ENCODE measurements around the gene SLAMF9. TPM values are rescaled to one million over a fixed set of nuclear protein-coding genes. Genes with fewer than 3 reads are reported as not detected.

SLAMF9 gene
- total RNA-seq, 1 donor from 2014 or later, result not detected

DNA sequence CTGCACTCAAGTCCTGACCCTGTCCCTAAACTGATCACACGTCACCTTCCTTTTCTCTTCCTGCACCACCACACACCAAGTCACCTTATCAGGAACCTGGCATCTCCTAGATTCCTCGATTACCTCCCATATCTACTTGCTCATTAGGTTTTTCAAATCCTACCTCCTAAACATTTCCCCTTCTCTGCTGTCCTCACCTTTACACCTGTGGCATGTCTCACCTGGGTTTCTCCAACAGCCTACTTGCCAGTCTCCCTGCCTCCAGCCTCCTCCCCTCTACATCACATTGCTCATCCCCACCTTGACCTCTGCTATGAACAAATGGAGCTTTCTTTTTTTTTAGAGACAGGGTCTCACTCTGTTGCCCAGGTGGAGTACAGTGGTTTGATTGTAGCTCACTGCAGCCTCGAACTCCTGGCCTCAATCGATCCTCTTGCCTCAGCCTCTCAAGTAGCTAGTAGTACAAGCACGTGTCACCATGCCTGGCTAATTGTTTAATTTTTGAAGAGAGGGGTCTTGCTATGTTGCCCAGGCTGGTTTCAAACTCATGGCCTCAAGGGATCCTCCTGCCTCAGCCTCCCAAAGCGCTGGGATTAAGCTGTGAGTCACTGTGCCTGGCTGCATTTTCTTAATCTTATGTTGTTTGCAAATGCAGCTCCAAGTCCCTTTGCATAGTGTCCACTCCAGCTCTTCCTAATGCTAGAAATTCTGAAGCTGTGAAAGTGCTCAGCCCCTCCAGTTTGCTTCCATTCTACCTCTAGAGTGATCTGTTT is 14.9 kb downstream of the SLAMF9 start:
- intact Hi-C loops (cut with DNase I), result loop anchor here (5.0 kb wide), 1 partner anchor 68 kb away; no protein-coding TSS in a partner anchor

DNA sequence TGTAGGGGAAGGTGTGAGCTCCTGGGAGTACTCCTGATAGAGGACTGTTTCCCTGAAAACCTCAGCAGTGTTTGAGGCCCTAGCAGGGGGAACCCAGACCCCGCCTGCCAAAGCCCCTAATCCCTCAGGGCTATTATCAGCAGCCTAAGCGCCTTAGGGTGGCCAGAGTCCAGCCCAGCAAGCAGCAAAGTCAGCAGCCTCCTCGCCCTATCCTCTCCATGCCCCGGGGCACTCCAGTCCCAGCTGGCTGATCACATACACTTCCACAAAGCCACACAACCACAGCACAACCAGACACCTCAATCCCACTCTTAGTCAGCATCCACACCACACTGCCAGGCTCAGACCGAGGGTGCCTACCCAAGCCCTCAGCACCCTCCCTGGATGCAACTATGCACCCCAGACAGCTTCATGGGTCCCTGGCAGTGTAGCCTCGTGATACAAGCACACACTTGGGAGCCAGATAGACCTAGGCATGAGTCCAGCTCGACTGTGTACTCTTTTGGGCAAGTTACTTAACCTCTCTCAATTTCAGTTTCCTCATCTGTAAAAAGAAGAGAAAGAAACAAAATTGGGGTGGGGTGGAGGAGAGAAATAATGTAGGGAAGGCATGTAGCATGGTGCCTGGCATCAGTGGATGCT is 15.7 kb downstream of the SLAMF9 start:
- Histone ChIP-seq H3K9me3 (no peaks in the 10 kb centered on the region), H3K27me3 (no peaks in the 10 kb centered on the region), H3K27ac (no peak overlapping the region), H3K36me3 (no peaks in the 10 kb centered on the region), H3K4me1 (peaks cover 6% of the 10 kb centered on the region), H3K4me3 (no peak overlapping the region)
- DNase-seq (no peak), ATAC-seq (peak; percentile 2)
- intact Hi-C loops (cut with DNase I), result loop anchor here (5.0 kb wide), 1 partner anchor 69 kb away; no protein-coding TSS in a partner anchor
- TF ChIP-seq, protein P1, sequence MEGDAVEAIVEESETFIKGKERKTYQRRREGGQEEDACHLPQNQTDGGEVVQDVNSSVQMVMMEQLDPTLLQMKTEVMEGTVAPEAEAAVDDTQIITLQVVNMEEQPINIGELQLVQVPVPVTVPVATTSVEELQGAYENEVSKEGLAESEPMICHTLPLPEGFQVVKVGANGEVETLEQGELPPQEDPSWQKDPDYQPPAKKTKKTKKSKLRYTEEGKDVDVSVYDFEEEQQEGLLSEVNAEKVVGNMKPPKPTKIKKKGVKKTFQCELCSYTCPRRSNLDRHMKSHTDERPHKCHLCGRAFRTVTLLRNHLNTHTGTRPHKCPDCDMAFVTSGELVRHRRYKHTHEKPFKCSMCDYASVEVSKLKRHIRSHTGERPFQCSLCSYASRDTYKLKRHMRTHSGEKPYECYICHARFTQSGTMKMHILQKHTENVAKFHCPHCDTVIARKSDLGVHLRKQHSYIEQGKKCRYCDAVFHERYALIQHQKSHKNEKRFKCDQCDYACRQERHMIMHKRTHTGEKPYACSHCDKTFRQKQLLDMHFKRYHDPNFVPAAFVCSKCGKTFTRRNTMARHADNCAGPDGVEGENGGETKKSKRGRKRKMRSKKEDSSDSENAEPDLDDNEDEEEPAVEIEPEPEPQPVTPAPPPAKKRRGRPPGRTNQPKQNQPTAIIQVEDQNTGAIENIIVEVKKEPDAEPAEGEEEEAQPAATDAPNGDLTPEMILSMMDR (IDR thresholded peaks at IDR 0.05), result no peak

More for the DNA sequence above, 14.9 kb downstream of the SLAMF9 start:
- Histone ChIP-seq H3K27me3 (no peaks in the 10 kb centered on the region), H3K4me1 (peaks cover 6% of the 10 kb centered on the region), H3K9me3 (no peaks in the 10 kb centered on the region), H3K27ac (no peak overlapping the region), H3K4me3 (no peak overlapping the region), H3K36me3 (no peaks in the 10 kb centered on the region)
- TF ChIP-seq, protein P1 (IDR thresholded peaks at IDR 0.05), result no peak
- DNase-seq (no peak), ATAC-seq (no peak)

DNA sequence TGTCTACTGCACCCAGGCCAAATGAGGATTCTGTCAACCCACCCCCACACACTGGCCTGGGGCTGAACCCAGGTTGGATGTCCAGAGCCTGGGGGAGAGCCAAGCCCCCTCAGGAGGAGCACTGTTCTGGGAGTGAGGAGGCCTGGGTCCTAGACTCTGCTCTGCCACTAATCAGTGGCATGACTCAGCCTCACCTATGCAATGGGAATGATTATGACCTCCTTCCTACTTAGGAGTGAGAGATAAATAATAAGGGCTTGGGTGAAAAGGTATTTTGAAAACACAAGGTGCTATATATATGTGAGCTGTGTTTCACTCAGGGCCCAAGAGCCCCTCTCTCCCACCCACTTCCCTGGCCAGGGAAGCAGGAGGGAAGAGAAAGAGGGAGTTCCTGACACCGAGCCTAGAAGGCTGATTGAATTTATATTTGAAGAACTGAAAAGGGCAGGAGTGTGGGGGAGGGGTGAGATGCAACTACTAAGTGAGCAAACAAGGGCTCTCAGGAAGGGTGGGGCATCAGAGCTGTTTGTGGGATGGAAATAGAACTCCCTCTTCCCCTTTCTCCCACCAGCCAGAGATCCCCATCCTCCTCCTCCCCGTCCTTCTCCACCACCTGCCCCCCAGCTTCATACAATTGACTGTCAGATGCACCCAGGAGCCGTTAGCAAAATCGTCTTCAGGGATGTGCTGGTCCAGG is 16.8 kb downstream of the SLAMF9 start:
- H3K4me1 ChIP-seq, result peaks cover 6% of the 10 kb centered on the region
- H3K27me3 ChIP-seq, result no peaks in the 10 kb centered on the region
- no peak overlapping the region for H3K27ac ChIP-seq
- no peaks in the 10 kb centered on the region for H3K36me3 ChIP-seq
- no peaks in the 10 kb centered on the region for H3K9me3 ChIP-seq
- intact Hi-C loops (cut with DNase I), result loop anchor here (5.0 kb wide), 1 partner anchor 70 kb away; no protein-coding TSS in a partner anchor
- DNase-seq (peak; percentile 45), ATAC-seq (no peak)
- H3K4me3 ChIP-seq, result no peak overlapping the region
- TF ChIP-seq, protein P1 (IDR thresholded peaks at IDR 0.05), result no peak

DNA sequence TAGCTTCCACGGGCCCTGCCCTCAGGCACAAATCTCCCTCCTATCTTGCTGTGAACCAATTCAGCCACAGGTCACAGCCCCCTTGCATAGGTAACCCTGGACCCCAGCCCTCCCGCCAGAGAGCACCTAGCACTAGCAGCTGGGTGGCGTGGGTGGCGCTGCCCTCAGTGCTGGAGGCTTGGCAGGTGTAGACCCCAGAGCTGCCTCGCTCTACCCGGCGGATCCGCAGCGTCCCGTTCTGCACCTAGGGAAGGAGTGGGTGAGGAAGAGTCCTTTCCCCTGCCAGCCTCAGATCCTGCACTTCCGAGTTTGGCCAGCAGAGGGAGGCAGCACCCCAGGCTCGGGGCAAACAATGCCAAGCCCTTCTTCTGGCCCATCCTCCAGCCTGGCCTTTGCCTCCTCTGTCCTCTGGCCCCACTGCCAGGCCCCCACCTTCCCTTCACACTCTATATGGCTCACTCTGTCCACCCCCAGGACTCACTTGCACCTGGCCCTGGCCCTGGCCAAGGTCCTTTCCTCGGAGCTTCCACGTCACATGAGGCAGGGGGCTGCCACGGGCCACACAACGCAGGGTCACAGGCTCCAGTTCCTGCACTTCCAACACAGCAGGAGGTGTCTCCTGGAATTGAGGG is 17.6 kb downstream of the SLAMF9 start:
- Histone ChIP-seq H3K4me3 (no peak overlapping the region), H3K4me1 (peaks cover 6% of the 10 kb centered on the region), H3K9me3 (no peaks in the 10 kb centered on the region), H3K36me3 (no peaks in the 10 kb centered on the region), H3K27ac (no peak overlapping the region), H3K27me3 (no peaks in the 10 kb centered on the region)
- intact Hi-C loops (cut with DNase I), result loop anchor here (5.0 kb wide), 1 partner anchor 71 kb away; no protein-coding TSS in a partner anchor
- TF ChIP-seq, protein P1 (IDR thresholded peaks at IDR 0.05), result peak; percentile 100
- ATAC-seq, result peak; percentile 91
- DNase-seq, result peak; percentile 85

DNA sequence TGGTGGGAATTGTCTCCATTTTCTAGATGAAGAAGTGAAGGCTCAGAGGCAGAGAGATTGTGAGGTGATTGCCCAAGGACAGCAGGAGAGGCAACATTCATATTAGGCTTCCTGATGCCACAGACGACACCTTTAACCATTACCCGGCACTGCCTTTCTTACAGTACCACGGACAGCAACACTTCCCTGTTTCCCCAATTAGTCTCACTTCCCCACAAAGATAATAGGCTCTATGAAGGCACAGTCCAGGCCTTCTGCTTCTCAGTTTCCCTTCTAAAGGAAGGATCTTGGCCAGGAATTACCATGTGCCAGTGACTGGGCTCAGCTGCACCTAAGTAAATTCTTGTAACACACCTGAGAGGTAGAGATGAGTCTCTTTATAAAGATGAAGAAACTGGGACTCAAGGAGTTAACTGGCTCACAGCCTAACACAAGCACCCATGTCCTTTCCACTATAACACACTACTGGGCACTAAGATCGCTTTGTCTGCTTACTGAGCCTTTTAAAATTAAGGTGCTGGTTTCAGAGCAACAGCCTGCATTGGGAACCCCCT is 18.2 kb downstream of the SLAMF9 start:
- intact Hi-C loops (cut with DNase I), result loop anchor here (5.0 kb wide), 1 partner anchor 72 kb away; no protein-coding TSS in a partner anchor
- TF ChIP-seq, protein P1 (IDR thresholded peaks at IDR 0.05), result no peak
- Histone ChIP-seq H3K27me3 (no peaks in the 10 kb centered on the region), H3K27ac (no peak overlapping the region), H3K9me3 (no peaks in the 10 kb centered on the region), H3K36me3 (no peaks in the 10 kb centered on the region), H3K4me3 (no peak overlapping the region), H3K4me1 (peaks cover 6% of the 10 kb centered on the region)
- ATAC-seq, result peak; percentile 46
- DNase-seq, result no peak
